GM19324 (cell line): ENCODE results near the gene FASLG.
"Not testable (repeated sequence)": the region's sequence is repeated elsewhere in the genome, so short reads cannot be mapped to it uniquely, and the experiment has no call there.

Source experiments
- ATAC-seq: cut with Tn5 transposase; IDR thresholded peaks from one replicate; pipeline ENCODE4 v1.9.1; 2021; ENCODE audit warnings: mild to moderate bottlenecking, moderate library complexity; ENCODE audit not compliant: unreplicated experiment, low FRiP score

The FASLG gene

GRCh38 chr1:172679000-172679772 lies 20.3 kb downstream of the FASLG start:
- no peak for ATAC-seq

- no peak for ATAC-seq
Measured at GRCh38 chr1:172680244-172680643, 21.3 kb downstream of the FASLG start.

- no peak for ATAC-seq
Measured at GRCh38 chr1:172680733-172681275, 21.9 kb downstream of the FASLG start.

- no peak for ATAC-seq
Measured at GRCh38 chr1:172682812-172683211, 23.9 kb downstream of the FASLG start.

GRCh38 chr1:172686143-172686542 lies 27.2 kb downstream of the FASLG start:
- no peak for ATAC-seq

GRCh38 chr1:172688428-172689085 lies 29.7 kb downstream of the FASLG start:
- not testable (repeated sequence) for ATAC-seq

- ATAC-seq = not testable (repeated sequence)
Measured at GRCh38 chr1:172690925-172691324, 32.0 kb downstream of the FASLG start.

GRCh38 chr1:172697534-172698002 lies 38.7 kb downstream of the FASLG start:
- no peak for ATAC-seq

- ATAC-seq = no peak
Measured at GRCh38 chr1:172698224-172698623, 39.3 kb downstream of the FASLG start.

- peak; percentile 74 for ATAC-seq
Measured at GRCh38 chr1:172699111-172699510, 40.2 kb downstream of the FASLG start.

- no peak for ATAC-seq
Measured at GRCh38 chr1:172699695-172700227, 40.9 kb downstream of the FASLG start.

- ATAC-seq = no peak
Measured at GRCh38 chr1:172700556-172700955, 41.7 kb downstream of the FASLG start.

GRCh38 chr1:172704001-172704400 lies 45.1 kb downstream of the FASLG start:
- ATAC-seq = no peak

- no peak for ATAC-seq
Measured at GRCh38 chr1:172704420-172705210, 45.7 kb downstream of the FASLG start.

GRCh38 chr1:172708452-172708851 lies 49.5 kb downstream of the FASLG start:
- no peak for ATAC-seq

GRCh38 chr1:172711558-172711957 lies 52.7 kb downstream of the FASLG start:
- ATAC-seq = no peak

- no peak for ATAC-seq
Measured at GRCh38 chr1:172713466-172713865, 54.6 kb downstream of the FASLG start.
